Neural cell (in vitro differentiated cells): Measurements from ENCODE around the gene ERLIN1. TPM values are rescaled to one million over a fixed set of nuclear protein-coding genes. Genes with fewer than 3 reads are reported as not detected.

ENCODE experiments used
- H2AFZ ChIP-seq: fragments of 200-600, 300-800 bp; sonication (generic), shearing (Covaris generic); 2 replicates; pipeline ENCODE4 v1.6.0; 2014; ENCODE audit warnings: low read depth, mild to moderate bottlenecking, antibody characterized with exemption, low read length, moderate library complexity
- H3F3A ChIP-seq: fragments of 200-600 bp; shearing (Covaris generic); 2 replicates; pipeline ENCODE4 v1.6.1; 2016; ENCODE audit warnings: mild to moderate bottlenecking, moderate library complexity, mixed read lengths, antibody characterized with exemption, low read length; ENCODE audit not compliant: insufficient read depth, poor library complexity, severe bottlenecking
- H3K27ac ChIP-seq: fragments of 200-600, 300-800 bp; sonication (generic), shearing (Covaris generic); 2 replicates; pipeline ENCODE4 v1.5.1; 2014; ENCODE audit warnings: mild to moderate bottlenecking, low read length, moderate library complexity
- H3K27me3 ChIP-seq: fragments of 300-800, 200-600 bp; sonication (generic), shearing (Covaris generic); 2 replicates; pipeline ENCODE4 v1.6.0; 2014; ENCODE audit warnings: mild to moderate bottlenecking, low read depth, low read length, moderate library complexity; ENCODE audit not compliant: insufficient read depth
- H3K36me3 ChIP-seq: fragments of 300-800, 200-600 bp; sonication (generic), shearing (Covaris generic); 2 replicates; pipeline ENCODE4 v1.5.1; 2014; ENCODE audit warnings: mild to moderate bottlenecking, antibody characterized with exemption, low read length, moderate library complexity; ENCODE audit not compliant: insufficient read depth
- H3K4me2 ChIP-seq: fragments of 300-800, 200-600 bp; sonication (generic), shearing (Covaris generic); 2 replicates; pipeline ENCODE4 v1.6.0; 2014; ENCODE audit warnings: mild to moderate bottlenecking, low read length
- H3K4me3 ChIP-seq: fragments of 300-800, 200-600 bp; sonication (generic), shearing (Covaris generic); 2 replicates; pipeline ENCODE4 v1.5.1; 2014; ENCODE audit warnings: mild to moderate bottlenecking, low read length, moderate library complexity
- H3K79me2 ChIP-seq: fragments of 200-600 bp; shearing (Covaris generic); replicated peaks from 2 replicates; pipeline ENCODE4 v1.6.0; 2014; ENCODE audit warnings: mild to moderate bottlenecking, low read length, moderate library complexity; ENCODE audit not compliant: insufficient read depth
- H3K9ac ChIP-seq: fragments of 300-800, 200-600 bp; sonication (generic), shearing (Covaris generic); 2 replicates; pipeline ENCODE4 v1.6.1; 2016; ENCODE audit warnings: mild to moderate bottlenecking, low read length, mixed read lengths
- H3K9me2 ChIP-seq: fragments of 200-600 bp; shearing (Covaris generic); 2 replicates; pipeline ENCODE4 v1.6.1; 2016; ENCODE audit warnings: mild to moderate bottlenecking, low read length, mixed read lengths; ENCODE audit not compliant: insufficient read depth
- H3K9me3 ChIP-seq: fragments of 200-600, 300-800 bp; sonication (generic), shearing (Covaris generic); 2 replicates; pipeline ENCODE4 v1.6.1; 2016; ENCODE audit warnings: mild to moderate bottlenecking, mixed run types, low read length, moderate library complexity, mixed read lengths
- H4K20me1 ChIP-seq: fragments of 200-600 bp; shearing (Covaris generic); 2 replicates; pipeline ENCODE4 v1.6.1; 2016; ENCODE audit warnings: mild to moderate bottlenecking, mixed run types; ENCODE audit not compliant: insufficient read depth
- EP300 ChIP-seq: fragments of 450-650 bp; conservative IDR thresholded peaks from 2 replicates; pipeline ENCODE4 v1.6.1; 2014; ENCODE audit warnings: antibody characterized with exemption, mild to moderate bottlenecking, moderate library complexity; ENCODE audit not compliant: poor library complexity, severe bottlenecking
- EZH2 ChIP-seq: fragments of 200-600, 300-800 bp; shearing (Covaris generic), sonication (generic); IDR thresholded peaks from 2 replicates; pipeline ENCODE4 v1.6.1; 2014; ENCODE audit warnings: antibody characterized with exemption, low read length, borderline replicate concordance, mild to moderate bottlenecking; ENCODE audit not compliant: insufficient read depth, poor library complexity, severe bottlenecking
- MXI1 ChIP-seq: fragments of 450-650 bp; conservative IDR thresholded peaks from 2 replicates; pipeline ENCODE4 v1.6.1; 2014; ENCODE audit warnings: antibody characterized with exemption, mild to moderate bottlenecking; ENCODE audit not compliant: poor library complexity, severe bottlenecking
- POLR2AphosphoS5 ChIP-seq: IDR thresholded peaks from 2 replicates; pipeline ENCODE4 v1.6.1; 2012
- RAD21 ChIP-seq: fragments of 450-650 bp; conservative IDR thresholded peaks from 2 replicates; pipeline ENCODE4 v1.6.1; 2014; ENCODE audit warnings: antibody characterized with exemption, mild to moderate bottlenecking, moderate library complexity
- SMC3 ChIP-seq: fragments of 450-650 bp; conservative IDR thresholded peaks from 2 replicates; pipeline ENCODE4 v1.6.1; 2014; ENCODE audit warnings: antibody characterized with exemption, mild to moderate bottlenecking, moderate library complexity; ENCODE audit not compliant: poor library complexity
- TAF1 ChIP-seq: IDR thresholded peaks from 2 replicates; pipeline ENCODE4 v1.6.1; 2012; ENCODE audit warnings: low read depth
- polyA plus RNA-seq: library from polyadenylated mRNA; depleted of rRNA; stranded (reverse); fragments of >200 nt; gene quantifications from 2 replicates; pipeline ENCODE4 v1.2.3, GENCODE V29; 2014
- TF ChIP-seq, protein P1 (sequence below): fragments of 450-650 bp; IDR thresholded peaks from 2 replicates; pipeline ENCODE4 v1.5.1; 2014; ENCODE audit warnings: antibody characterized with exemption, mild to moderate bottlenecking, moderate library complexity; ENCODE audit not compliant: poor library complexity, severe bottlenecking
- TF ChIP-seq, protein P2 (sequence below): IDR thresholded peaks from 2 replicates; pipeline ENCODE4 v1.6.1; 2012; ENCODE audit warnings: borderline replicate concordance

ERLIN1 gene
- polyA plus RNA-seq, 1 donor from 2014 or later: 6.5 TPM

DNA sequence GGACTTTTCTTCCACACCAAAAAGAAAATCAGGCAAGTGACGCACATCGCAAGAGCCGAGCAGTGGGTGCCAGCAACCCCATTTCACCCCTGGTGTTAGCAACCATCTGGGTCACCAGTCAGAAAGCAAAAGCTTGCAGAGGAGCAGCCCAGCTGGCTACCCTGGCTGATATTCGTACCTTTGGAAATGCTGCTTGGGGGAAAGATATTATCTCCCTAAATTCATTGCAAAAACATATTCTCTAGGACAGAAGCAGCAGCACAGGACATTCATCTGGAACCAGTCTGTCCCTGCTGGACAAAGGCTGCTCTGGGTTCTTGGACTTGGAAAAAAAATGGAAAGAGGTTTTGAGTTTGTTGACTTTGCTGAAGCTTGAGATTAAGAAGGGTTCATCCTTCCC, 45.8 kb downstream of the ERLIN1 start:
- no peaks in the 10 kb centered on the region for H3K36me3 ChIP-seq
- no peaks in the 10 kb centered on the region for H3K79me2 ChIP-seq

DNA sequence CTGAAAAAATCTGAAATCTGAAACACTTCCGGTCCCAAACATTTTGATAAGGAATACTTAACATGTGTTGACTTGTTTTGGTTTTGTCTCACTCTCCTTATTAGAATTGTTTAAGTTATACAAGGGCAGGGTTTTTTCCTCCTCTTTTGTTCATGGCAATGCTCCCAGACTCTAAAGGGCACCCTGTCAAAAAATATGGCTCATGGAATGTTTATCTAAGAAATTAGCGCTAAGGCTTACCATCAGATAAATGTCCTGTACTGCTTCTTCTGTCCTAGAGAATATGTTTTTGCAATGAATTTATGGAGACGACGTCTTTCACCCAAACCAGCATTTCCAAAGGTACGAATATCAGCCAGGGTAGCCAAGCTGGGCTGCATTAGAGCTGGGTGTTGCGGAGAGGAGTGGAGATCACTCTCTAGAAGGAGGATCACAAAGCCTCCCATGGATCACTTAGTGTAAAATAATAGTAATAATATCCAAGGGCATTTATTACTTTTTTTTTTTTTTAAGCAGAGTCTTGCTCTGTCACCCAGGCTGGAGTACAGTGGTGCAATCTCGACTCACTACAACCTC, 46.8 kb downstream of the ERLIN1 start:
- Histone ChIP-seq H4K20me1 (no peaks in the 10 kb centered on the region), H3K4me2 (no peak overlapping the region)
- TF ChIP-seq TAF1: no peak
- TF ChIP-seq MXI1: no peak
- no peak for TF ChIP-seq EZH2
- no peak for TF ChIP-seq RAD21
- no peak for TF ChIP-seq SMC3
- TF ChIP-seq, protein P1, sequence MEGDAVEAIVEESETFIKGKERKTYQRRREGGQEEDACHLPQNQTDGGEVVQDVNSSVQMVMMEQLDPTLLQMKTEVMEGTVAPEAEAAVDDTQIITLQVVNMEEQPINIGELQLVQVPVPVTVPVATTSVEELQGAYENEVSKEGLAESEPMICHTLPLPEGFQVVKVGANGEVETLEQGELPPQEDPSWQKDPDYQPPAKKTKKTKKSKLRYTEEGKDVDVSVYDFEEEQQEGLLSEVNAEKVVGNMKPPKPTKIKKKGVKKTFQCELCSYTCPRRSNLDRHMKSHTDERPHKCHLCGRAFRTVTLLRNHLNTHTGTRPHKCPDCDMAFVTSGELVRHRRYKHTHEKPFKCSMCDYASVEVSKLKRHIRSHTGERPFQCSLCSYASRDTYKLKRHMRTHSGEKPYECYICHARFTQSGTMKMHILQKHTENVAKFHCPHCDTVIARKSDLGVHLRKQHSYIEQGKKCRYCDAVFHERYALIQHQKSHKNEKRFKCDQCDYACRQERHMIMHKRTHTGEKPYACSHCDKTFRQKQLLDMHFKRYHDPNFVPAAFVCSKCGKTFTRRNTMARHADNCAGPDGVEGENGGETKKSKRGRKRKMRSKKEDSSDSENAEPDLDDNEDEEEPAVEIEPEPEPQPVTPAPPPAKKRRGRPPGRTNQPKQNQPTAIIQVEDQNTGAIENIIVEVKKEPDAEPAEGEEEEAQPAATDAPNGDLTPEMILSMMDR: no peak
- TF ChIP-seq, protein P2, sequence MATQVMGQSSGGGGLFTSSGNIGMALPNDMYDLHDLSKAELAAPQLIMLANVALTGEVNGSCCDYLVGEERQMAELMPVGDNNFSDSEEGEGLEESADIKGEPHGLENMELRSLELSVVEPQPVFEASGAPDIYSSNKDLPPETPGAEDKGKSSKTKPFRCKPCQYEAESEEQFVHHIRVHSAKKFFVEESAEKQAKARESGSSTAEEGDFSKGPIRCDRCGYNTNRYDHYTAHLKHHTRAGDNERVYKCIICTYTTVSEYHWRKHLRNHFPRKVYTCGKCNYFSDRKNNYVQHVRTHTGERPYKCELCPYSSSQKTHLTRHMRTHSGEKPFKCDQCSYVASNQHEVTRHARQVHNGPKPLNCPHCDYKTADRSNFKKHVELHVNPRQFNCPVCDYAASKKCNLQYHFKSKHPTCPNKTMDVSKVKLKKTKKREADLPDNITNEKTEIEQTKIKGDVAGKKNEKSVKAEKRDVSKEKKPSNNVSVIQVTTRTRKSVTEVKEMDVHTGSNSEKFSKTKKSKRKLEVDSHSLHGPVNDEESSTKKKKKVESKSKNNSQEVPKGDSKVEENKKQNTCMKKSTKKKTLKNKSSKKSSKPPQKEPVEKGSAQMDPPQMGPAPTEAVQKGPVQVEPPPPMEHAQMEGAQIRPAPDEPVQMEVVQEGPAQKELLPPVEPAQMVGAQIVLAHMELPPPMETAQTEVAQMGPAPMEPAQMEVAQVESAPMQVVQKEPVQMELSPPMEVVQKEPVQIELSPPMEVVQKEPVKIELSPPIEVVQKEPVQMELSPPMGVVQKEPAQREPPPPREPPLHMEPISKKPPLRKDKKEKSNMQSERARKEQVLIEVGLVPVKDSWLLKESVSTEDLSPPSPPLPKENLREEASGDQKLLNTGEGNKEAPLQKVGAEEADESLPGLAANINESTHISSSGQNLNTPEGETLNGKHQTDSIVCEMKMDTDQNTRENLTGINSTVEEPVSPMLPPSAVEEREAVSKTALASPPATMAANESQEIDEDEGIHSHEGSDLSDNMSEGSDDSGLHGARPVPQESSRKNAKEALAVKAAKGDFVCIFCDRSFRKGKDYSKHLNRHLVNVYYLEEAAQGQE: no peak
- no peak for TF ChIP-seq EP300
- TF ChIP-seq POLR2AphosphoS5: no peak

More for the DNA sequence above, 45.8 kb downstream of the ERLIN1 start:
- Histone ChIP-seq H3F3A (no peaks in the 10 kb centered on the region), H2AFZ (no peak overlapping the region), H3K27ac (no peak overlapping the region), H4K20me1 (no peaks in the 10 kb centered on the region), H3K4me3 (no peak overlapping the region), H3K9me2 (no peaks in the 10 kb centered on the region), H3K27me3 (no peaks in the 10 kb centered on the region), H3K9me3 (no peaks in the 10 kb centered on the region), H3K9ac (no peak overlapping the region), H3K4me2 (no peak overlapping the region)
- TF ChIP-seq, protein P1: no peak
- TF ChIP-seq TAF1 (no peak), RAD21 (no peak), POLR2AphosphoS5 (no peak), EP300 (no peak)

More for the DNA sequence above, 46.8 kb downstream of the ERLIN1 start:
- Histone ChIP-seq H3K27me3 (no peaks in the 10 kb centered on the region), H3F3A (no peaks in the 10 kb centered on the region), H3K36me3 (no peaks in the 10 kb centered on the region), H3K9me3 (no peaks in the 10 kb centered on the region), H3K9me2 (no peaks in the 10 kb centered on the region), H2AFZ (no peak overlapping the region), H3K9ac (no peak overlapping the region), H3K27ac (no peak overlapping the region), H3K79me2 (no peaks in the 10 kb centered on the region), H3K4me3 (no peak overlapping the region)
